ENCODE measurements around the gene SPATA22.
"Not testable (repeated sequence)": the region's sequence is repeated elsewhere in the genome, so short reads cannot be mapped to it uniquely, and the experiment has no call there.

The SPATA22 gene

GRCh38 chr17:3472137-3472536 lies 518 bp upstream of the SPATA22 start:
- no peak for DNase-seq
- intact Hi-C loops (cut with DNase I; ENCODE audit: low total_unique reads): no loop called here
- no peak overlapping the region for H3K27ac ChIP-seq
- TF ChIP-seq CTCF (IDR thresholded peaks at IDR 0.05): no peak
- H3K4me3 ChIP-seq: no peak overlapping the region
- H3K4me1 ChIP-seq: peaks cover 0 to 7% (median 0%) of the 10 kb centered on the region in 4 donors
- no peaks in the 10 kb centered on the region for H3K36me3 ChIP-seq
- H3K9me3 ChIP-seq: no peaks in the 10 kb centered on the region
- no peaks in the 10 kb centered on the region for H3K27me3 ChIP-seq

- DNase-seq: no peak
- intact Hi-C loops (cut with DNase I; ENCODE audit: low total_unique reads): no loop called here
Observed at GRCh38 chr17:3469529-3469928, 2.1 kb downstream of the SPATA22 start.

GRCh38 chr17:3466355-3466754 lies 5.3 kb downstream of the SPATA22 start:
- intact Hi-C loops (cut with DNase I; ENCODE audit: low total_unique reads); H3K27ac ChIP-seq; H3K4me3 ChIP-seq; H3K4me1 ChIP-seq; H3K27me3 ChIP-seq; H3K36me3 ChIP-seq; H3K9me3 ChIP-seq; DNase-seq: not testable (repeated sequence)

More at GRCh38 chr17:3469529-3469928, 2.1 kb downstream of the SPATA22 start:
- Histone ChIP-seq H3K27me3 (no peaks in the 10 kb centered on the region), H3K9me3 (no peaks in the 10 kb centered on the region), H3K4me3 (no peak overlapping the region), H3K36me3 (no peaks in the 10 kb centered on the region), H3K27ac (no peak overlapping the region), H3K4me1 (no peaks in the 10 kb centered on the region)
- TF ChIP-seq CTCF (IDR thresholded peaks at IDR 0.05): no peak

DNA sequence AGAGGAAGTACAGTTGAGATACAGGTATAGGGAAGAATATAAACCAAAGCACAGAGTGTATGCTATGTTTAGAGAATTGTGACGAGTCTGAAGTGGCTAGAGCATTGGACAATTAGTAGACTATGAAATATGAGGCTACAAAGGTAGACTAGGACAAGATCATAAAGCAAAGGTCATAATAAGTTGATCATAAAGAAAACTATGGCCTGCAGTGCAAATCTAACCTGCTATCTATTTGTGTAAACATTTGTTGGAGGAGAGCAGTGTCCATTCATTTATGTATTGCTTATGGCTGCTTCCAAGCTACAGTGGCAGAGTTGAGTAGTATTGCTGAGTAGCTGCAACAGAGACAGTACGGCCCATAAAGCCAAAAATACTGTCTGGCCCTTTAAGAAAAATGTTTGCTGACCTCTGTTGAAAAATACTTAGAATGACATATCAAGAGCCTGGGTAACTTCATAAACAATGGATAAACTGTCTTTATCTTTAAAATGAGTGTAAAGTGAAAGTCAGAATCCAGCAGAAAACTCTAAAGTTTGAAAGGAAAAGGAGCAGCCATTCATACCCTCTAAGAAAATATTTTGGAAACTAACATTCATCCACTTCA lies 23.5 kb downstream of the SPATA22 start:
- no peak overlapping the region for H3K4me3 ChIP-seq
- no peak for DNase-seq
- no peak for TF ChIP-seq CTCF (IDR thresholded peaks at IDR 0.05)
- no peaks in the 10 kb centered on the region for H3K27me3 ChIP-seq
- no peaks in the 10 kb centered on the region for H3K36me3 ChIP-seq
- no peak overlapping the region for H3K27ac ChIP-seq
- intact Hi-C loops (cut with DNase I; ENCODE audit: low total_unique reads): no loop called here
- H3K4me1 ChIP-seq: no peaks in the 10 kb centered on the region
- no peaks in the 10 kb centered on the region for H3K9me3 ChIP-seq

DNA sequence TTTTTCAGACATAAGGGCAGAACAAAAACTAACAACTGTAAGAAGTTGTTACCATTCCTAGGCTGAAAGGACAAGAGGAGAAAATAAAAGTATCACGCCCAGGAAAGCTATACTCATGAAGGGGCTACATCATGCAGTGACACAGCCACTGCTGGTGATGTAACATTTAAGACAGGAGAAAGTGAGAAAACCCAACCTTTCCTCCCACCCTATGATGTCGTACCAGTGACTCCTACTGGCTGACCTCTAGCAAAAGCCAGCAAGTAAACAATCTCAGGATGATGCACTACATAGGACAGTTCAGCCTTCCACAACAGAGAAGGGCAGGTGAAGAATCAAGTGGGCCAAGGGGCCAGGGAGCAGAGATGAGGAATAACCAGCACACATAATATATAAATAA lies 24.0 kb downstream of the SPATA22 start:
- no peaks in the 10 kb centered on the region for H3K36me3 ChIP-seq
- no peak for DNase-seq
- H3K9me3 ChIP-seq: no peaks in the 10 kb centered on the region
- H3K4me1 ChIP-seq: no peaks in the 10 kb centered on the region
- intact Hi-C loops (cut with DNase I; ENCODE audit: low total_unique reads): no loop called here
- H3K27me3 ChIP-seq: no peaks in the 10 kb centered on the region
- no peak overlapping the region for H3K27ac ChIP-seq
- no peak overlapping the region for H3K4me3 ChIP-seq
- TF ChIP-seq CTCF (IDR thresholded peaks at IDR 0.05): no peak

DNA sequence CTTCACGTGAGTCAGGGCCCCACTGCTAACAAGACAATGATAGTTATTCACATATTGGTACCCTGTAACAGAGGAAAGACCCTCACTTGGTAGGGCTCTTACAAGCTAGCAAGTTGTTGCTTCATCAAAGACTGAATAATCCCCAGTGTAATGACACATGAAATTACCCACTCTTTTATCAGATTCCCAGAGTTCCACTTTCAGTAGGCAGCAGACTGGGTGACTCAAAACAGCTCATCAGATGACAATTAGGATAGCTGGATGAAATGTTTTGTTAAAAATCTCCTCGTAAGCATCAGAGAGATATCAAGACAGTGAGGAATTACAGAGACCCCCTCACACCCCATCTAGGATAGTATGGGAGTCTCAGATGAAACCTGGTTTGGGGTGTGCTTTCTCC lies 31.2 kb downstream of the SPATA22 start:
- Histone ChIP-seq H3K27me3 (no peaks in the 10 kb centered on the region), H3K4me3 (no peak overlapping the region), H3K27ac (no peak overlapping the region), H3K9me3 (no peaks in the 10 kb centered on the region), H3K4me1 (no peaks in the 10 kb centered on the region), H3K36me3 (no peaks in the 10 kb centered on the region)
- no peak for DNase-seq
- intact Hi-C loops (cut with DNase I; ENCODE audit: low total_unique reads): no loop called here
- no peak for TF ChIP-seq CTCF (IDR thresholded peaks at IDR 0.05)

Measured in tibial artery (tissue), 4 donors.